ENCODE results near the gene RBM42. TPM values are rescaled to one million over a fixed set of nuclear protein-coding genes. Genes with fewer than 3 reads are reported as not detected.
A peak's percentile ranks its signal among the peaks of the same experiment; 100 is the strongest.

RBM42 gene
- total and polyA plus RNA-seq, 8 donors: 26.6 to 133 (median 57.6) TPM

GRCh38 chr19:35670686-35671085 lies 41.9 kb downstream of the RBM42 start:
- Histone ChIP-seq H3K4me1 (peaks cover 0 to 7% (median 6%) of the 10 kb centered on the region in 4 donors), H3K36me3 (peaks cover 0 to 6% (median under 1%) of the 10 kb centered on the region in 4 donors), H3K27me3 (peaks cover 0 to 56% (median 16%) of the 10 kb centered on the region in 3 donors), H3K9me3 (no peaks in the 10 kb centered on the region), H3K27ac (no peak overlapping the region), H3K4me3 (no peak overlapping the region)
- WGBS, 5 donors: 67 to 95% (median 86%) methylated on average over 1 of the region's 1 CpG
- DNase-seq: no peak
- intact Hi-C loops (cut with DNase I; ENCODE audit: low total_unique reads): no loop called here
- TF ChIP-seq POLR2AphosphoS5 (IDR thresholded peaks at IDR 0.05) (no peak), CTCF (IDR thresholded peaks at IDR 0.05) (no peak), POLR2A (IDR thresholded peaks at IDR 0.05) (no peak), EP300 (IDR thresholded peaks at IDR 0.05) (no peak)

- TF ChIP-seq CTCF (IDR thresholded peaks at IDR 0.05) (no peak), POLR2AphosphoS5 (IDR thresholded peaks at IDR 0.05) (no peak), POLR2A (IDR thresholded peaks at IDR 0.05) (no peak), EP300 (IDR thresholded peaks at IDR 0.05) (no peak)
- Histone ChIP-seq H3K4me1 (peaks cover 0 to 7% (median 6%) of the 10 kb centered on the region in 4 donors), H3K9me3 (no peaks in the 10 kb centered on the region), H3K27me3 (peaks cover 0 to 65% (median 18%) of the 10 kb centered on the region in 3 donors), H3K4me3 (no peak overlapping the region), H3K36me3 (no peaks in the 10 kb centered on the region), H3K27ac (no peak overlapping the region)
- DNase-seq: no peak
- intact Hi-C loops (cut with DNase I; ENCODE audit: low total_unique reads): no loop called here
- WGBS, 5 donors: 17 to 35% (median 24%) methylated on average over 3 of the region's 3 CpGs
Measured at GRCh38 chr19:35671818-35672217, 43.0 kb downstream of the RBM42 start.

GRCh38 chr19:35673121-35673804 lies 44.4 kb downstream of the RBM42 start:
- DNase-seq: peak in 1 of 2 donors; percentile 43
- H3K4me1 ChIP-seq: peaks cover 0 to 7% (median 6%) of the 10 kb centered on the region in 4 donors
- no peak overlapping the region for H3K27ac ChIP-seq
- H3K27me3 ChIP-seq: peaks cover 0 to 71% (median 18%) of the 10 kb centered on the region in 3 donors
- whole genome bisulfite sequencing, 5 donors: 3 to 10% (median 5%) methylated on average over 24 to 39 of the region's 39 CpGs
- no peaks in the 10 kb centered on the region for H3K36me3 ChIP-seq
- intact Hi-C loops (cut with DNase I; ENCODE audit: low total_unique reads): no loop called here
- H3K9me3 ChIP-seq: no peaks in the 10 kb centered on the region
- TF ChIP-seq POLR2AphosphoS5 (IDR thresholded peaks at IDR 0.05): no peak
- no peak for TF ChIP-seq EP300 (IDR thresholded peaks at IDR 0.05)
- TF ChIP-seq CTCF (IDR thresholded peaks at IDR 0.05): no peak
- H3K4me3 ChIP-seq: peak overlapping the region; percentile 13 to 39 (median 30)

GRCh38 chr19:35675589-35676140 lies 46.8 kb downstream of the RBM42 start:
- Histone ChIP-seq H3K4me1 (peaks cover 0 to 7% (median 6%) of the 10 kb centered on the region in 4 donors), H3K27me3 (peaks cover 0 to 58% (median 18%) of the 10 kb centered on the region in 3 donors), H3K27ac (no peak overlapping the region), H3K36me3 (no peaks in the 10 kb centered on the region), H3K9me3 (no peaks in the 10 kb centered on the region), H3K4me3 (no peak overlapping the region)
- intact Hi-C loops (cut with DNase I; ENCODE audit: low total_unique reads): loop anchor here (5.0 kb wide), 1 partner anchor 242 kb away; no protein-coding TSS in a partner anchor
- no peak for DNase-seq
- no peak for TF ChIP-seq POLR2AphosphoS5 (IDR thresholded peaks at IDR 0.05)
- 70 to 79% (median 75%) methylated on average over 15 of the region's 15 CpGs for WGBS, 5 donors

Other genes with a start within 250 kb of the RBM42 start
- 1 to 10 TPM in 1 of 5 donors, not detected in 4; 1.4 TPM for gene FFAR2, start 180.8 kb upstream of the RBM42 start, total RNA-seq
- gene FFAR2, start 180.8 kb upstream of the RBM42 start, polyA plus RNA-seq: under 1 TPM; 0.35 to 0.62 (median 0.46) TPM
- gene KRTDAP, start 138.6 kb upstream of the RBM42 start, total RNA-seq: not detected
- gene KRTDAP, start 138.6 kb upstream of the RBM42 start, polyA plus RNA-seq: 1 to 10 TPM in 2 of 3 donors, not detected in 1; 2.3 to 3.0 TPM
- 10 to 100 TPM in 2 of 5 donors, 1 to 10 TPM in 2, not detected in 1; 4.9 to 36.9 (median 20.2) TPM for gene DMKN, start 115.4 kb upstream of the RBM42 start, total RNA-seq
- gene DMKN, start 115.4 kb upstream of the RBM42 start, polyA plus RNA-seq: 100 to 1,000 TPM in 1 of 3 donors, 10 to 100 TPM in 2; 76.7 to 139 (median 83.6) TPM
- not detected for gene SBSN, start 100.7 kb upstream of the RBM42 start, total RNA-seq
- 10 to 100 TPM in 1 of 3 donors, 1 to 10 TPM in 1, not detected in 1; 1.1 to 29.2 TPM for gene SBSN, start 100.7 kb upstream of the RBM42 start, polyA plus RNA-seq
- gene GAPDHS, start 95.6 kb upstream of the RBM42 start, total RNA-seq: not detected
- not detected for gene GAPDHS, start 95.6 kb upstream of the RBM42 start, polyA plus RNA-seq
- gene TMEM147, start 83.4 kb upstream of the RBM42 start, total RNA-seq: 100 to 1,000 TPM in 1 of 5 donors, 10 to 100 TPM in 3, 1 to 10 TPM in 1; 7.0 to 121 (median 57.6) TPM
- gene TMEM147, start 83.4 kb upstream of the RBM42 start, polyA plus RNA-seq: 100 to 1,000 TPM in 1 of 3 donors, 10 to 100 TPM in 2; 63.4 to 131 (median 77.4) TPM
- 100 to 1,000 TPM in 4 of 5 donors, 1 to 10 TPM in 1; 9.8 to 890 (median 236) TPM for gene ATP4A, start 65.4 kb upstream of the RBM42 start, total RNA-seq
- gene ATP4A, start 65.4 kb upstream of the RBM42 start, polyA plus RNA-seq: 100 to 1,000 TPM; 257 to 357 (median 345) TPM
- not detected for gene PMIS2, start 42.9 kb upstream of the RBM42 start, total RNA-seq
- not detected for gene PMIS2, start 42.9 kb upstream of the RBM42 start, polyA plus RNA-seq
- gene HAUS5, start 16.3 kb upstream of the RBM42 start, total RNA-seq: 10 to 100 TPM in 1 of 5 donors, 1 to 10 TPM in 4; 4.1 to 23.2 (median 4.9) TPM
- gene HAUS5, start 16.3 kb upstream of the RBM42 start, polyA plus RNA-seq: 10 to 100 TPM in 1 of 3 donors, 1 to 10 TPM in 2; 4.4 to 17.0 (median 5.6) TPM
- 10 to 100 TPM in 1 of 5 donors, under 1 TPM in 1, not detected in 3; 0.55 to 11.7 TPM for gene ETV2, start 12.7 kb downstream of the RBM42 start, total RNA-seq
- 1 to 10 TPM; 4.5 to 6.3 (median 6.1) TPM for gene ETV2, start 12.7 kb downstream of the RBM42 start, polyA plus RNA-seq
- gene COX6B1, start 19.3 kb downstream of the RBM42 start, total RNA-seq: 100 to 1,000 TPM; 198 to 680 (median 373) TPM
- gene COX6B1, start 19.3 kb downstream of the RBM42 start, polyA plus RNA-seq: 1,000 to 10,000 TPM; 1,105 to 1,293 (median 1,217) TPM
- gene UPK1A, start 37.5 kb downstream of the RBM42 start, total RNA-seq: not detected
- under 1 TPM in 1 of 3 donors, not detected in 2; 0.08 TPM for gene UPK1A, start 37.5 kb downstream of the RBM42 start, polyA plus RNA-seq
- gene ZBTB32, start 75.5 kb downstream of the RBM42 start, total RNA-seq: 1 to 10 TPM in 1 of 5 donors, not detected in 4; 8.2 TPM
- under 1 TPM in 2 of 3 donors, not detected in 1; 0.43 to 0.46 TPM for gene ZBTB32, start 75.5 kb downstream of the RBM42 start, polyA plus RNA-seq
- 10 to 100 TPM in 4 of 5 donors, 1 to 10 TPM in 1; 8.3 to 92.4 (median 24.9) TPM for gene KMT2B, start 89.0 kb downstream of the RBM42 start, total RNA-seq
- gene KMT2B, start 89.0 kb downstream of the RBM42 start, polyA plus RNA-seq: 10 to 100 TPM; 13.9 to 22.6 (median 15.1) TPM
- gene IGFLR1, start 113.4 kb downstream of the RBM42 start, total RNA-seq: 10 to 100 TPM in 2 of 5 donors, 1 to 10 TPM in 3; 3.6 to 36.8 (median 9.0) TPM
- gene IGFLR1, start 113.4 kb downstream of the RBM42 start, polyA plus RNA-seq: 10 to 100 TPM in 1 of 3 donors, 1 to 10 TPM in 2; 6.4 to 15.6 (median 9.8) TPM
- 10 to 100 TPM; 11.4 to 98.0 (median 57.1) TPM for gene U2AF1L4, start 116.4 kb downstream of the RBM42 start, total RNA-seq
- gene U2AF1L4, start 116.4 kb downstream of the RBM42 start, polyA plus RNA-seq: 10 to 100 TPM; 27.6 to 53.0 (median 44.8) TPM
- 10 to 100 TPM in 3 of 5 donors, 1 to 10 TPM in 1, not detected in 1; 9.3 to 58.0 (median 32.2) TPM for gene PSENEN, start 116.6 kb downstream of the RBM42 start, total RNA-seq
- 100 to 1,000 TPM in 1 of 3 donors, 10 to 100 TPM in 2; 49.2 to 101 (median 51.0) TPM for gene PSENEN, start 116.6 kb downstream of the RBM42 start, polyA plus RNA-seq
- gene LIN37, start 119.5 kb downstream of the RBM42 start, total RNA-seq: 10 to 100 TPM in 3 of 5 donors, 1 to 10 TPM in 2; 2.3 to 26.5 (median 17.9) TPM
- gene LIN37, start 119.5 kb downstream of the RBM42 start, polyA plus RNA-seq: 10 to 100 TPM; 21.5 to 44.9 (median 29.2) TPM
- gene HSPB6, start 128.0 kb downstream of the RBM42 start, total RNA-seq: 100 to 1,000 TPM in 3 of 5 donors, 10 to 100 TPM in 2; 25.0 to 492 (median 209) TPM
- gene HSPB6, start 128.0 kb downstream of the RBM42 start, polyA plus RNA-seq: 10 to 100 TPM; 45.0 to 84.9 (median 71.5) TPM
- gene PROSER3, start 129.1 kb downstream of the RBM42 start, total RNA-seq: 10 to 100 TPM in 4 of 5 donors, 1 to 10 TPM in 1; 5.9 to 61.3 (median 36.5) TPM
- 1 to 10 TPM; 3.6 to 6.7 (median 4.5) TPM for gene PROSER3, start 129.1 kb downstream of the RBM42 start, polyA plus RNA-seq
- 10 to 100 TPM in 4 of 5 donors, 1 to 10 TPM in 1; 5.1 to 73.6 (median 25.4) TPM for gene ARHGAP33, start 146.5 kb downstream of the RBM42 start, total RNA-seq
- 1 to 10 TPM; 1.4 to 8.0 (median 6.9) TPM for gene ARHGAP33, start 146.5 kb downstream of the RBM42 start, polyA plus RNA-seq
- not detected for gene PRODH2, start 183.8 kb downstream of the RBM42 start, total RNA-seq
- under 1 TPM in 1 of 3 donors, not detected in 2; 0.23 TPM for gene PRODH2, start 183.8 kb downstream of the RBM42 start, polyA plus RNA-seq
- gene NPHS1, start 223.5 kb downstream of the RBM42 start, total RNA-seq: 10 to 100 TPM in 1 of 5 donors, 1 to 10 TPM in 1, under 1 TPM in 1, not detected in 2; 0.37 to 17.9 (median 5.4) TPM
- under 1 TPM; 0.10 to 0.61 (median 0.25) TPM for gene NPHS1, start 223.5 kb downstream of the RBM42 start, polyA plus RNA-seq
- gene KIRREL2, start 227.9 kb downstream of the RBM42 start, total RNA-seq: under 1 TPM in 2 of 5 donors, not detected in 3; 0.43 to 0.73 TPM
- gene KIRREL2, start 227.9 kb downstream of the RBM42 start, polyA plus RNA-seq: under 1 TPM in 2 of 3 donors, not detected in 1; 0.56 to 0.65 TPM
- 10 to 100 TPM in 4 of 5 donors, 1 to 10 TPM in 1; 5.3 to 76.5 (median 18.8) TPM for gene APLP1, start 239.5 kb downstream of the RBM42 start, total RNA-seq
- gene APLP1, start 239.5 kb downstream of the RBM42 start, polyA plus RNA-seq: 10 to 100 TPM; 12.5 to 31.3 (median 18.1) TPM

All from stomach (tissue), 9 donors.